GM21390 (cell line): ENCODE measurements around the gene ENOX1.

ENCODE experiments used
- ATAC-seq: cut with Tn5 transposase; IDR thresholded peaks from one replicate; pipeline ENCODE4 v1.9.1; 2021; ENCODE audit not compliant: unreplicated experiment

ENOX1 gene

GRCh38 chr13:43269037-43269481 lies 517.7 kb downstream of the ENOX1 start:
- no peak for ATAC-seq

- ATAC-seq = no peak
Measured at GRCh38 chr13:43268632-43269031, 518.1 kb downstream of the ENOX1 start.

GRCh38 chr13:43267916-43268315 lies 518.9 kb downstream of the ENOX1 start:
- ATAC-seq = no peak

- no peak for ATAC-seq
Measured at GRCh38 chr13:43266936-43267615, 519.7 kb downstream of the ENOX1 start.

- no peak for ATAC-seq
Measured at GRCh38 chr13:43265028-43265427, 521.7 kb downstream of the ENOX1 start.

- no peak for ATAC-seq
Measured at GRCh38 chr13:43264458-43264857, 522.3 kb downstream of the ENOX1 start.

GRCh38 chr13:43263047-43263446 lies 523.7 kb downstream of the ENOX1 start:
- ATAC-seq = no peak

- no peak for ATAC-seq
Measured at GRCh38 chr13:43260999-43261398, 525.8 kb downstream of the ENOX1 start.

GRCh38 chr13:43258771-43259170 lies 528.0 kb downstream of the ENOX1 start:
- ATAC-seq = no peak

- ATAC-seq = no peak
Measured at GRCh38 chr13:43257765-43258164, 529.0 kb downstream of the ENOX1 start.

- ATAC-seq = no peak
Measured at GRCh38 chr13:43251961-43252360, 534.8 kb downstream of the ENOX1 start.

- no peak for ATAC-seq
Measured at GRCh38 chr13:43246382-43246781, 540.4 kb downstream of the ENOX1 start.

- no peak for ATAC-seq
Measured at GRCh38 chr13:43245374-43245964, 541.3 kb downstream of the ENOX1 start.

- no peak for ATAC-seq
Measured at GRCh38 chr13:43244481-43244880, 542.3 kb downstream of the ENOX1 start.

GRCh38 chr13:43243711-43244110 lies 543.1 kb downstream of the ENOX1 start:
- ATAC-seq = no peak

- ATAC-seq = no peak
Measured at GRCh38 chr13:43242040-43242439, 544.7 kb downstream of the ENOX1 start.

GRCh38 chr13:43240278-43240677 lies 546.5 kb downstream of the ENOX1 start:
- ATAC-seq = peak; percentile 94

- no peak for ATAC-seq
Measured at GRCh38 chr13:43239275-43239840, 547.4 kb downstream of the ENOX1 start.

- no peak for ATAC-seq
Measured at GRCh38 chr13:43238341-43239083, 548.3 kb downstream of the ENOX1 start.

GRCh38 chr13:43237616-43238015 lies 549.2 kb downstream of the ENOX1 start:
- ATAC-seq = no peak

- no peak for ATAC-seq
Measured at GRCh38 chr13:43235028-43235427, 551.7 kb downstream of the ENOX1 start.

- no peak for ATAC-seq
Measured at GRCh38 chr13:43232873-43233265, 553.9 kb downstream of the ENOX1 start.
